ENCODE results near the gene PLCD4.

- TF ChIP-seq POLR2AphosphoS5 (IDR thresholded peaks at IDR 0.05; ENCODE audit: low read depth, low read length) (no peak), TAF1 (IDR thresholded peaks at IDR 0.05; ENCODE audit: borderline replicate concordance, low read depth, low read length) (no peak), POLR2A (IDR thresholded peaks at IDR 0.05; ENCODE audit: low read depth, low read length) (no peak)
These were observed 15.6 kb downstream of the PLCD4 start for GRCh38 chr2:218623366-218623705.

Data from GM12892 (cell line).